GM12801 (cell line): ENCODE data around the gene PRDM15.

Experiments used
- CTCF ChIP-seq: IDR thresholded peaks from one replicate; pipeline ENCODE4 v1.5.1; 2011; ENCODE audit warnings: control low read depth; ENCODE audit not compliant: insufficient read length; ENCODE audit errors: extremely low read depth

The PRDM15 gene

GRCh38 chr21:41777951-41778815, 101.0 kb downstream of the PRDM15 start:
- TF ChIP-seq CTCF = no peak

GRCh38 chr21:41776778-41777177, 102.4 kb downstream of the PRDM15 start:
- no peak for TF ChIP-seq CTCF

GRCh38 chr21:41775149-41775472, 104.0 kb downstream of the PRDM15 start:
- no peak for TF ChIP-seq CTCF

- TF ChIP-seq CTCF = no peak
These were observed 104.5 kb downstream of the PRDM15 start for GRCh38 chr21:41774467-41775148.

GRCh38 chr21:41772351-41773080, 106.6 kb downstream of the PRDM15 start:
- no peak for TF ChIP-seq CTCF

- no peak for TF ChIP-seq CTCF
These were observed 107.6 kb downstream of the PRDM15 start for GRCh38 chr21:41771625-41771945.

GRCh38 chr21:41770901-41771624, 108.1 kb downstream of the PRDM15 start:
- TF ChIP-seq CTCF = no peak
